ENCODE results near the gene BCAN.

- TF ChIP-seq CTCF (conservative IDR thresholded peaks at IDR 0.05), result no peak
- TF ChIP-seq EZH2 (IDR thresholded peaks at IDR 0.05; ENCODE audit: low read depth), result no peak
Measured at GRCh38 chr1:156676820-156677615, 35.1 kb downstream of the BCAN start, which contains the start of gene NES.
